Activated CD8-positive, alpha-beta memory T cell treated with anti-CD3 and anti-CD28 coated beads, Interleukin-2, amount 50 U/mL, for 1 hour (primary cell): Measurements from ENCODE around the gene MRPL39.

Source experiments
- DNase-seq: peaks from one replicate; pipeline ENCODE4 v3.0.0-alpha.2; 2020; ENCODE audit errors: extremely low read depth

Gene MRPL39

DNA sequence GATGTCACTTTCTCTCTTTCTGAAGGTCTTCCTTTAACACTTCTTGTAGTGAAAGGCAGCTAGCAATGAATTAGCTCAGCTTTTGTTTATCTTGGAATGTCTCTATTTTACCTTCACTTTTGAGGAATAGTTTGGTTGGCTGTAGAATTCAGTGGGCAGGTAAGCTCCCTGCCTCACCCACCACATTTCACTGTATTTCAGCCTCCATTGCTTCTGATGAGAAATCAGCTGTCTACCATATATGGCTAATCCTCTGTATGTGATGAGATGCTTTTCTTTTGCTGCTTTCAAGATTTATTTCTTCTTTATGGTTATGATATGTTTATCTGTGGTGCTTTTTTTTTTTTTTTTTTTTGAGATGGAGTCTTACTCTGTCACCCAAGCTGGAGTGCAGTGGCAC, 70.1 kb downstream of the MRPL39 start:
- DNase-seq: no peak

GRCh38 chr21:25536752-25537151, 70.5 kb downstream of the MRPL39 start:
- no peak for DNase-seq

GRCh38 chr21:25535849-25536248, 71.4 kb downstream of the MRPL39 start:
- DNase-seq: no peak
